ENCODE results near the gene DOCK10.

The DOCK10 gene

GRCh38 chr2:224832207-224832606 lies 210.1 kb downstream of the DOCK10 start:
- no peak for DNase-seq (ENCODE audit: low read depth)

GRCh38 chr2:224831530-224831929 lies 210.7 kb downstream of the DOCK10 start:
- no peak for DNase-seq (ENCODE audit: low read depth)

GRCh38 chr2:224820283-224820991 lies 221.8 kb downstream of the DOCK10 start:
- no peak for DNase-seq (ENCODE audit: low read depth)

GRCh38 chr2:224819075-224819474 lies 223.2 kb downstream of the DOCK10 start:
- DNase-seq (ENCODE audit: low read depth): no peak

- DNase-seq (ENCODE audit: low read depth): no peak
Measured at GRCh38 chr2:224817676-224818075, 224.6 kb downstream of the DOCK10 start.

- DNase-seq (ENCODE audit: low read depth): no peak
Measured at GRCh38 chr2:224816816-224817215, 225.5 kb downstream of the DOCK10 start.

- no peak for DNase-seq (ENCODE audit: low read depth)
Measured at GRCh38 chr2:224813578-224813977, 228.7 kb downstream of the DOCK10 start.

- DNase-seq (ENCODE audit: low read depth): no peak
Measured at GRCh38 chr2:224807153-224807964, 234.9 kb downstream of the DOCK10 start.

GRCh38 chr2:224803930-224804329 lies 238.3 kb downstream of the DOCK10 start:
- no peak for DNase-seq (ENCODE audit: low read depth)

GRCh38 chr2:224802407-224802806 lies 239.9 kb downstream of the DOCK10 start:
- no peak for DNase-seq (ENCODE audit: low read depth)

- no peak for DNase-seq (ENCODE audit: low read depth)
Measured at GRCh38 chr2:224801360-224801759, 240.9 kb downstream of the DOCK10 start.

- DNase-seq (ENCODE audit: low read depth): no peak
Measured at GRCh38 chr2:224799691-224800090, 242.6 kb downstream of the DOCK10 start.

GRCh38 chr2:224798180-224798579 lies 244.1 kb downstream of the DOCK10 start:
- no peak for DNase-seq (ENCODE audit: low read depth)

- DNase-seq (ENCODE audit: low read depth): no peak
Measured at GRCh38 chr2:224796695-224797305, 245.5 kb downstream of the DOCK10 start.

- no peak for DNase-seq (ENCODE audit: low read depth)
Measured at GRCh38 chr2:224793946-224794345, 248.3 kb downstream of the DOCK10 start.

GRCh38 chr2:224786848-224787247 lies 255.4 kb downstream of the DOCK10 start:
- DNase-seq (ENCODE audit: low read depth): no peak

GRCh38 chr2:224781400-224781799 lies 260.9 kb downstream of the DOCK10 start:
- DNase-seq (ENCODE audit: low read depth): no peak

GRCh38 chr2:224780823-224781222 lies 261.4 kb downstream of the DOCK10 start:
- DNase-seq (ENCODE audit: low read depth): no peak

GRCh38 chr2:224780106-224780505 lies 262.2 kb downstream of the DOCK10 start:
- DNase-seq (ENCODE audit: low read depth): no peak

- DNase-seq (ENCODE audit: low read depth): peak; percentile 26
Measured at GRCh38 chr2:224778474-224778877, 263.8 kb downstream of the DOCK10 start.

GRCh38 chr2:224777559-224777930 lies 264.7 kb downstream of the DOCK10 start:
- DNase-seq (ENCODE audit: low read depth): no peak

GRCh38 chr2:224776795-224777558 lies 265.3 kb downstream of the DOCK10 start:
- DNase-seq (ENCODE audit: low read depth): no peak

All from stimulated activated CD8-positive, alpha-beta memory T cell treated with anti-CD3 and anti-CD28 coated beads, Interleukin-7, amount 100 ng/mL, for 24 hours (primary cell).